CD8-positive, alpha-beta memory T cell (primary cell): ENCODE results near the gene PROC. TPM values are rescaled to one million over a fixed set of nuclear protein-coding genes. Genes with fewer than 3 reads are reported as not detected.

Source experiments
- CTCF ChIA-PET: fragments of 350-600 bp; sonication (Branson Sonifier 250); formaldehyde crosslinking; loops from one replicate; lab custom pipeline; 2021; ENCODE audit warnings: antibody characterized with exemption; lab: Charles Lee
- POLR2A ChIA-PET: fragments of 350-600 bp; sonication (Branson Sonifier 250); formaldehyde crosslinking; loops from one replicate; lab custom pipeline; 2021; ENCODE audit warnings: antibody characterized with exemption; lab: Charles Lee
- DNase-seq, 5 donors: peaks; one replicate each; pipeline versions ENCODE4 v3.0.0 to v3.0.0-alpha.2; 2020 to 2022; ENCODE audit warnings: mixed read lengths in 1 of 5
- H3K27ac ChIP-seq: one replicate; pipeline ENCODE4 v1.7.0; 2013; ENCODE audit warnings: low read depth, mild to moderate bottlenecking, low read length, moderate library complexity
- H3K27me3 ChIP-seq: 2 replicates; pipeline ENCODE4 v1.7.0; 2013; ENCODE audit warnings: low read length, mild to moderate bottlenecking; ENCODE audit not compliant: insufficient read depth, poor library complexity, severe bottlenecking
- H3K36me3 ChIP-seq: 2 replicates; pipeline ENCODE4 v1.7.0; 2013; ENCODE audit warnings: mild to moderate bottlenecking, low read length, moderate library complexity; ENCODE audit not compliant: insufficient read depth
- H3K4me1 ChIP-seq: 2 replicates; pipeline ENCODE4 v1.7.0; 2013; ENCODE audit warnings: mild to moderate bottlenecking, low read length, moderate library complexity; ENCODE audit not compliant: insufficient read depth
- H3K4me3 ChIP-seq: 2 replicates; pipeline ENCODE4 v1.7.0; 2013; ENCODE audit warnings: mild to moderate bottlenecking, low read length
- H3K9me3 ChIP-seq: 2 replicates; pipeline ENCODE4 v1.7.0; 2013; ENCODE audit warnings: mild to moderate bottlenecking, low read length
- H3K27ac Mint-ChIP-seq, 8 donors: one replicate each; pipeline ENCODE4 v1.8.0; 2020 to 2021; ENCODE audit warnings: mixed read lengths in 8 of 8, mild to moderate bottlenecking in 6 of 8, inconsistent platforms in 3 of 8, moderate library complexity in 3 of 8
- H3K27me3 Mint-ChIP-seq, 2 donors: one replicate each; pipeline ENCODE4 v1.8.0; 2020 to 2021; ENCODE audit warnings: mixed read lengths in 2 of 2, mild to moderate bottlenecking in 1 of 2, moderate library complexity in 1 of 2
- H3K36me3 Mint-ChIP-seq, 3 donors: one replicate each; pipeline ENCODE4 v1.8.0; 2020 to 2021; ENCODE audit warnings: mixed read lengths in 3 of 3, inconsistent platforms in 1 of 3, mild to moderate bottlenecking in 1 of 3
- H3K4me1 Mint-ChIP-seq, 3 donors: one replicate each; pipeline ENCODE4 v1.8.0; 2020 to 2021; ENCODE audit warnings: mixed read lengths in 3 of 3, inconsistent platforms in 1 of 3, mild to moderate bottlenecking in 1 of 3
- H3K4me3 Mint-ChIP-seq, 7 donors: one replicate each; pipeline ENCODE4 v1.8.0; 2020 to 2021; ENCODE audit warnings: mixed read lengths in 7 of 7, mild to moderate bottlenecking in 6 of 7, moderate library complexity in 4 of 7, inconsistent platforms in 2 of 7
- H3K9me3 Mint-ChIP-seq, 5 donors: one replicate each; pipeline ENCODE4 v1.8.0; 2020 to 2022; ENCODE audit warnings: mixed read lengths in 5 of 5, mild to moderate bottlenecking in 3 of 5, moderate library complexity in 2 of 5, inconsistent platforms in 1 of 5
- polyA plus RNA-seq: library from polyadenylated mRNA; unstranded; fragments of 300-500 nt; fragmentation: Illumina TruSeq; gene quantifications from one replicate; pipeline ENCODE4 v1.2.3, GENCODE V29; 2021
- total RNA-seq, 2 experiments: library from RNA; stranded (reverse); gene quantifications; one replicate each; pipeline ENCODE4 v1.2.3, GENCODE V29; 2021

The PROC gene
- total and polyA plus RNA-seq, 3 experiments from 2014 or later, result 0.13 TPM; not detected in 2

DNA sequence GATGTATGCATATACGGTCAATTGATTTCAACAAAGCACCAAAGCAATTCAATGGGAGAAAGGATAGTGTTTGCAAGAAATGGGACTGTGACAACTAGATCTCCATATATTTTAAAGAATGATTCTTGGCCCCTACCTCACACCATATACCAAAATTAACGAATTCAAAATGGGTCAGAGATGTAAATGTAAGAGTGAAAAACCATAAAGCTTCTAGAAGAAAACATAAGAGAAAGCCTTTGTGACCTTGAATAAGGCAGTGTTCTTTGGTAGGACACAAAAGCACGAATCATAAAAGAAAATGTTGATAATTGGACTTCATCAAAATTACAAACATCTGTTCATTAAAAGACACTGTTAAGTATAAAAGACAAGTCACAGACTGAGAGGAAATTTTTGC is 5.0 kb upstream of the PROC start:
- no peak for DNase-seq
- H3K27ac ChIP-seq, result no peak overlapping the region
- no peaks in the 10 kb centered on the region for H3K36me3 ChIP-seq
- peaks cover 0 to 2% (median 0%) of the 10 kb centered on the region in 3 donors for H3K36me3 Mint-ChIP-seq
- H3K4me3 ChIP-seq, result no peak overlapping the region
- H3K27ac Mint-ChIP-seq, result peak overlapping the region in 1 of 8 donors; percentile 22
- no peaks in the 10 kb centered on the region for H3K9me3 ChIP-seq
- no peaks in the 10 kb centered on the region for H3K27me3 ChIP-seq
- H3K4me1 ChIP-seq, result peaks cover 23% of the 10 kb centered on the region
- ChIA-PET POLR2A (no interaction called here), CTCF (interaction anchor here (1.4 kb wide), 1 partner anchor 11 kb away, joined by 3 read pairs; no protein-coding TSS in a partner anchor)
- H3K27me3 Mint-ChIP-seq, result no peaks in the 10 kb centered on the region
- H3K4me1 Mint-ChIP-seq, result peaks cover 24 to 44% (median 35%) of the 10 kb centered on the region in 3 donors
- H3K9me3 Mint-ChIP-seq, result peaks cover 0 to 5% (median 0%) of the 10 kb centered on the region in 5 donors
- H3K4me3 Mint-ChIP-seq, result no peak overlapping the region

GRCh38 chr2:127413782-127414637 is 4.2 kb upstream of the PROC start:
- H3K4me1 ChIP-seq, result peaks cover 19% of the 10 kb centered on the region
- no peak overlapping the region for H3K27ac ChIP-seq
- no peaks in the 10 kb centered on the region for H3K9me3 ChIP-seq
- Mint-ChIP-seq H3K4me3 (peak overlapping the region in 3 of 7 donors; percentile 11 to 55 (median 27)), H3K27ac (peak overlapping the region in 3 of 8 donors; percentile 22 to 73 (median 48)), H3K36me3 (peaks cover 0 to 2% (median 0%) of the 10 kb centered on the region in 3 donors), H3K27me3 (no peaks in the 10 kb centered on the region), H3K4me1 (peaks cover 24 to 40% (median 30%) of the 10 kb centered on the region in 3 donors), H3K9me3 (peaks cover 0 to 5% (median 0%) of the 10 kb centered on the region in 5 donors)
- DNase-seq, result no peak
- no peaks in the 10 kb centered on the region for H3K27me3 ChIP-seq
- no peak overlapping the region for H3K4me3 ChIP-seq
- POLR2A ChIA-PET, result no interaction called here
- CTCF ChIA-PET, result interaction anchor here (0.6 to 3.1 kb wide), 5 partner anchors 10 to 58 kb away, joined by 3 to 16 read pairs (median 3); partner anchors contain the start of gene MAP3K2
- no peaks in the 10 kb centered on the region for H3K36me3 ChIP-seq

DNA sequence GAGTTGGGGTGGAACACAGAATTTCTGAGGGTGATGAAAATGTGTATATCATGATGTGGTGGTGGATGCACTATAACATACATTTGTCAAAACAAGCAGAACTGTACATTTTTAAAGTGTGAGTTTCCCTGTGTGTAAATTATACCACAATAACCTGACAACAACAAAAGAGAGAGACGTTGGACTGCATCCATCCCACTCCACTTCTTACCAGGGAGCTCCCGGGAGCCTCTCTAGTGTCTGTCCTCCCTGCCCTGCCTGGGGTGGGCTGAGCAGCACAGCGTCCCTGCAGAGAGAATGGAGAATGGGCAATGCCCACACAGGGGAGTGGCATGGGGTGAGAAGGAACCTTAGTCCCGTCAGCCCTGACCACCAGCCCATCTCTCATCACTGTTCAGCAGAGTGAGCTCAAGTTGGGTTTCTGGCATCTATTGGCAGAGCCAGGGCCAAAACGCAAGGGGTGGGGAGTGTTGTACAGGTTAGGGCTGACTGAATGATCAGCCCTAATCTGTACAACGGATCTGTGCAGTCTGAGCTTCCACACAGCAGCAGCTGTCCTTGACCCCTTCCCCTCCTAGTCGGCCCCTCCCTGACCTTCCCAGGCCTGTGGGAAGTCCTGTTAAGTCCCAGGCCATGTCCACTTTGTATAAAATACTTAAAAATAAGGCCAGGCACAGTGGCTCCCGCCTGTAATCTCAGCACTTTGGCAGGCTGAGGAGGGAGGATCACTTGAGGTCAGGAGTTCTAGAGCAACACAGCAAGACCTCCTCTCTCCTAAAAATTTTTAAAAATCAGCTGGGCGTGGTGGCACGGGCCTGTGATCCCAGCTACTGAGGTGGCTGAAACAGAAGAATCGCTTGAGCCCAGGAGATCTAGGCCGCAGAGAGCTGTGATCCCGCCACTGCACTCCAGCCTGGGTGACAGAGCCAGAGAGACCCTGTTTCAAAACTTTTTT is 3.3 kb upstream of the PROC start:
- no peaks in the 10 kb centered on the region for H3K27me3 Mint-ChIP-seq
- peaks cover 19% of the 10 kb centered on the region for H3K4me1 ChIP-seq
- no peak for DNase-seq
- H3K27ac Mint-ChIP-seq, result peak overlapping the region in 4 of 8 donors; percentile 22 to 51 (median 34)
- H3K9me3 ChIP-seq, result no peaks in the 10 kb centered on the region
- peaks cover 24 to 39% (median 29%) of the 10 kb centered on the region in 3 donors for H3K4me1 Mint-ChIP-seq
- H3K9me3 Mint-ChIP-seq, result peaks cover 0 to 5% (median 0%) of the 10 kb centered on the region in 5 donors
- CTCF ChIA-PET, result interaction anchor here (0.7 to 3.1 kb wide), 18 partner anchors 9 to 111 kb away, joined by 3 to 16 read pairs (median 4); partner anchors contain the start of genes IWS1 and MAP3K2
- no peak overlapping the region for H3K4me3 ChIP-seq
- H3K36me3 Mint-ChIP-seq, result peaks cover 0 to 2% (median 0%) of the 10 kb centered on the region in 3 donors
- POLR2A ChIA-PET, result interaction anchor here (1.0 kb wide), 1 partner anchor 112 kb away, joined by 3 read pairs; no protein-coding TSS in a partner anchor
- no peaks in the 10 kb centered on the region for H3K36me3 ChIP-seq
- H3K4me3 Mint-ChIP-seq, result peak overlapping the region in 5 of 7 donors; percentile 11 to 55 (median 26)
- H3K27ac ChIP-seq, result no peak overlapping the region
- H3K27me3 ChIP-seq, result no peaks in the 10 kb centered on the region

DNA sequence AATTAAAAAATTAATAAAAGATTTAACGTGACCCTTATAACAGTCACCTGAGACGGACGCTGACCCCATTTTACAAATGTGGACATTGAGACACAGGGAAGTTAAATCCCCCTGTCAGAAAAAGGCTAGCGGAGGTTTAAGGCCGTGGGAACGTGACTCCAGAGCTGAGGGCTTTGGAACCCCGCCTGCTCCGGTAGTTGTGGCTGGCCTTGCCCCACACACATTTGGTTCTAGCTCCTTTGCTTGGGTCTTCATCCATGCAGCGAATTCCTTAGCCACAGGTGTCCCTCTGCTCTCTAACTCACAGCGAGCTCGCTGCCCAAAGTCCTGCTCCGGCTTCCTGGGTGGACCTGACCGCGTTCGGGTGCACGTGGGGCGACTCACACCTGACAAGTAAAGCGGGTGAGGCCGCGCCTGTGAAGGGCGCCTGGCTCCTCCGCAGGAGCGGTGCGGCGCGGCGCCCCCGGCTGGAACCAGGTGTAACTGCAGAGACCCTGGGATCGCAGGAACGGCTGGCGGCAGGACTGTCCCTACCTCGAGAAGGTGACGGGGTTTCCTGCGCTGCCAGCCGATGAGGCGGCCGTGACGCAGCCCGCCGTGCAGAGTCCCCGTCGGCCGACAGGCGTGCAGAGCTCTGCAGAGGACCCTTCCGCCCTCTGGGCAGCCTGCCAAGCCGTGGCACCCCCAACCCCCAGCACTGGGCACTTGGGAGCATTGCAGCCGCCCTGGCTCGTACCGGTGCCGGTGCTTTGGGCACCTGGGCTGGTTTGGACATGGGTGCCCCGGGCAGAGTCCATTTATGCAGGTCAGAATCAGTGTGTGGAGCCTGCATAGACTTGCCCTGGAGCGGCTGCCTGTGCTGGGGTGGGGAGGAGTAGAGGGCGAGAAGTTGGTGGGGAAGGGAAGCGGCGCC is 2.4 kb upstream of the PROC start:
- POLR2A ChIA-PET, result interaction anchor here (0.5 to 1.0 kb wide), 2 partner anchors 111 to 291 kb away, joined by 3 read pairs; no protein-coding TSS in a partner anchor
- peak overlapping the region; percentile 54 to 93 (median 85) for H3K4me3 Mint-ChIP-seq
- H3K27me3 Mint-ChIP-seq, result peaks cover 0 to 7% of the 10 kb centered on the region in 2 donors
- Histone ChIP-seq H3K4me1 (peaks cover 15% of the 10 kb centered on the region), H3K27ac (no peak overlapping the region), H3K9me3 (no peaks in the 10 kb centered on the region), H3K27me3 (no peaks in the 10 kb centered on the region), H3K36me3 (no peaks in the 10 kb centered on the region), H3K4me3 (peak overlapping the region; percentile 75)
- peak overlapping the region in 7 of 8 donors; percentile 45 to 97 (median 90) for H3K27ac Mint-ChIP-seq
- H3K9me3 Mint-ChIP-seq, result peaks cover 0 to 5% (median 0%) of the 10 kb centered on the region in 5 donors
- peaks cover 21 to 32% (median 25%) of the 10 kb centered on the region in 3 donors for H3K4me1 Mint-ChIP-seq
- peak; percentile 76 to 89 (median 78) for DNase-seq
- CTCF ChIA-PET, result interaction anchor here (0.7 to 3.1 kb wide), 19 partner anchors 9 to 110 kb away, joined by 3 to 16 read pairs (median 4); partner anchors contain the start of genes IWS1 and MAP3K2
- H3K36me3 Mint-ChIP-seq, result peaks cover 0 to 2% (median 0%) of the 10 kb centered on the region in 3 donors

DNA sequence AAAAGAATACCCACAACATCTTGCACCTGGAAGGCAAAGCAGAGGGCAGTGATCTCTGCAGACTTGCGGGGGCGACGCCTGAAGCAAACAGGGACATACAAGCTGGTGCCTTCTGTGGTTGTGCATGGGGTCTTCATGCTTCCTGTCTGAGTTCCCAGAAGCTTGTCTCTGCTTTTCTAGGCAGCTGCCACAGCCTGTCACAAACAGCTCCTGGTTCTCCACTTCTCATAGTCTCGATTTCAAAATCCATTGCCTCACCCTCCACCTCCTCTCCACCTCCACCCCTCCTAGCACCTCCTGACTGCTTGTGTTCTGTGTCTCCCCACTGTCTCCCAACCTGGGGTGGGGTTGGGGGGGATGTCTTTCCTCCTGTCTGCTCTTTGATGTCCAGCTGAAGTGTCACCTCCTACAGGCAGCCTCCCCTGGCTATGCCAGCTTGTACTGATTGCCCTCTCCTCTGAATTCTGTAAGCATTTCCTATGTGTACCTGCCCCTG is 1.7 kb upstream of the PROC start:
- Histone ChIP-seq H3K9me3 (no peaks in the 10 kb centered on the region), H3K27ac (no peak overlapping the region), H3K4me1 (peaks cover 10% of the 10 kb centered on the region), H3K4me3 (peak overlapping the region; percentile 75), H3K36me3 (no peaks in the 10 kb centered on the region), H3K27me3 (no peaks in the 10 kb centered on the region)
- Mint-ChIP-seq H3K36me3 (peaks cover 0 to 2% (median 0%) of the 10 kb centered on the region in 3 donors), H3K9me3 (peaks cover 0 to 5% (median 0%) of the 10 kb centered on the region in 5 donors), H3K4me1 (peaks cover 15 to 25% (median 18%) of the 10 kb centered on the region in 3 donors), H3K27ac (peak overlapping the region in 7 of 8 donors; percentile 45 to 97 (median 90)), H3K27me3 (peaks cover 3 to 14% of the 10 kb centered on the region in 2 donors), H3K4me3 (peak overlapping the region; percentile 54 to 93 (median 85))
- peak in 2 of 5 donors; percentile 6 to 12 for DNase-seq
- CTCF ChIA-PET, result interaction anchor here (1.0 to 3.1 kb wide), 15 partner anchors 8 to 107 kb away, joined by 3 to 16 read pairs (median 5); partner anchors contain the start of gene MAP3K2
- POLR2A ChIA-PET, result interaction anchor here (0.5 kb wide), 1 partner anchor 290 kb away, joined by 3 read pairs; no protein-coding TSS in a partner anchor

DNA sequence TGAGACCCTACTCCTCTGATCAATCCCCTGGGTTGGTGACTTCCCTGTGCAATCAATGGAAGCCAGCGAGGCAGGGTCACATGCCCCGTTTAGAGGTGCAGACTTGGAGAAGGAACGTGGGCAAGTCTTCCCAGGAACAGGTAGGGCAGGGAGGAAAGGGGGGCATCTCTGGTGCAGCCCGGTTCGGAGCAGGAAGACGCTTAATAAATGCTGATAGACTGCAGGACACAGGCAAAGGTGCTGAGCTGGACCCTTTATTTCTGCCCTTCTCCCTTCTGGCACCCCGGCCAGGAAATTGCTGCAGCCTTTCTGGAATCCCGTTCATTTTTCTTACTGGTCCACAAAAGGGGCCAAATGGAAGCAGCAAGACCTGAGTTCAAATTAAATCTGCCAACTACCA is 821 bp upstream of the PROC start:
- H3K4me3 Mint-ChIP-seq, result peak overlapping the region in 5 of 7 donors; percentile 44 to 82 (median 44)
- ChIA-PET CTCF (interaction anchor here (1.5 to 3.1 kb wide), 2 partner anchors 28 to 93 kb away, joined by 4 to 16 read pairs; partner anchors contain the start of gene MAP3K2), POLR2A (no interaction called here)
- Histone ChIP-seq H3K9me3 (no peaks in the 10 kb centered on the region), H3K36me3 (no peaks in the 10 kb centered on the region), H3K4me3 (no peak overlapping the region), H3K27me3 (no peaks in the 10 kb centered on the region), H3K27ac (no peak overlapping the region), H3K4me1 (peaks cover 10% of the 10 kb centered on the region)
- peaks cover 9 to 24% (median 15%) of the 10 kb centered on the region in 3 donors for H3K4me1 Mint-ChIP-seq
- H3K36me3 Mint-ChIP-seq, result no peaks in the 10 kb centered on the region
- H3K9me3 Mint-ChIP-seq, result peaks cover 0 to 5% (median 0%) of the 10 kb centered on the region in 5 donors
- H3K27me3 Mint-ChIP-seq, result peaks cover 9 to 22% of the 10 kb centered on the region in 2 donors
- no peak for DNase-seq
- H3K27ac Mint-ChIP-seq, result peak overlapping the region in 6 of 8 donors; percentile 12 to 88 (median 66)
